Lower lobe of right lung (tissue), 2 donors: ENCODE results near the gene MGAT5B. TPM values are rescaled to one million over a fixed set of nuclear protein-coding genes. Genes with fewer than 3 reads are reported as not detected.

ENCODE experiments used
- ATAC-seq, 2 donors: fragments of 200-7000 bp; cut with Tn5 transposase; one replicate each; pipeline ENCODE4 v1.9.1; 2020 to 2022; ENCODE audit warnings: mild to moderate bottlenecking in 2 of 2, moderate library complexity in 2 of 2
- DNase-seq: peaks from one replicate; pipeline ENCODE4 v3.0.0-alpha.2; 2020
- H3K27ac ChIP-seq: fragments of 200-600 bp; one replicate; pipeline ENCODE4 v1.8.0; 2022
- H3K27me3 ChIP-seq: fragments of 200-600 bp; one replicate; pipeline ENCODE4 v1.8.0; 2022; ENCODE audit warnings: low read depth
- H3K36me3 ChIP-seq: fragments of 200-600 bp; one replicate; pipeline ENCODE4 v1.8.0; 2022; ENCODE audit warnings: mild to moderate bottlenecking
- H3K4me1 ChIP-seq: fragments of 200-600 bp; one replicate; pipeline ENCODE4 v1.8.0; 2022
- H3K4me3 ChIP-seq: fragments of 200-600 bp; one replicate; pipeline ENCODE4 v1.8.0; 2022; ENCODE audit warnings: mild to moderate bottlenecking
- H3K9me3 ChIP-seq: fragments of 200-600 bp; one replicate; pipeline ENCODE4 v1.8.0; 2022
- CTCF ChIP-seq: fragments of 200-600 bp; IDR thresholded peaks from one replicate; pipeline ENCODE4 v1.8.0; 2022; ENCODE audit warnings: antibody characterized with exemption, mild to moderate bottlenecking
- intact Hi-C: fragments of 100-400 bp; cut with DNase I; formaldehyde crosslinking; loops from one replicate; pipeline ENCODE4 v1.11.0; 2022
- long read RNA-seq: library from polyadenylated mRNA; unstranded; transcript quantifications from one replicate; pipeline ENCODE4 v2.0.0, GENCODE V29; 2021
- total RNA-seq: library from RNA; stranded (reverse); fragmentation: NEBNext Ultra II Directional; extraction: Animal tissue kit (Norgen Biotek cat#: 25700); gene quantifications from one replicate; pipeline ENCODE4 v1.2.1, GENCODE V29; 2021
- donor health status: DM: no; HTN: yes; CAD: no; lungs with severe emphysema.

MGAT5B gene
- 1.3 TPM for total RNA-seq
- long read RNA-seq, partial matches to known transcripts, result 2 of 4 reads
- long read RNA-seq, other reads (novel, unspliced or antisense), result 2 of 4 reads

DNA sequence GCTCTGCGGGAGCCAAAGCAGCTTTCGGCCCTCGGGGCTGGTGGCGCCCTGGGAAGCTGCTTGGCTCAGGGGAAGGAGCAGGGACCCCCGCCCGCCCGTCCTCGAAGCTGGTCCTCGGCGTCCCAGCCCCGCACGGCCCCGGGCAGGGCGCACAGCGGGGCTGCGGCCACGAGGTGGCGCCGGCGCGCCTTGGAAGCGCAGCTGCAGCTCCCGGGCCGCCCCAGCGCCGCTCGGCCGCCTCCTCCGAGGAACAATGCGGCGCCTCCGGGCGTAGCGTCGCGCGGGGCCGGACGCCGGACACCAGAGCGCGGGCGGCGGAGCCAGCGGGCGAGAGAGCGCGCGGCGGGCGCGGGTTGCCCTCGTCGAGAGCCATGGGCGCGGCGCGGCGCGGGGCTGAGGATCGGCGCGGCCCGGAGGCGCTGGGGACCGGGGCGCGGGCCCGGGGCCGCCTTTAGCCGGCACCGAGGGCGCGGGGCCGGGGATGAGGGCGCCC, at the start of gene MGAT5B:
Gene MGAT5B (plus strand): TSS at position 229 of the 493 bp plus-strand sequence. CDS start 626 bp downstream, outside the sequence.
- H3K27ac ChIP-seq, result no peak within 1 kb of the TSS
- DNase-seq (peak; percentile 87), ATAC-seq (peak; percentile 93 to 94)
- H3K36me3 ChIP-seq, result no peaks in the 10 kb centered on the region
- peaks cover 42% of the 10 kb centered on the region for H3K27me3 ChIP-seq
- no peaks in the 10 kb centered on the region for H3K9me3 ChIP-seq
- intact Hi-C loops, result no loop called here
- peaks cover 8% of the 10 kb centered on the region for H3K4me1 ChIP-seq
- H3K4me3 ChIP-seq, result peak within 1 kb of the TSS; percentile 42
- peak; percentile 88 for TF ChIP-seq CTCF

DNA sequence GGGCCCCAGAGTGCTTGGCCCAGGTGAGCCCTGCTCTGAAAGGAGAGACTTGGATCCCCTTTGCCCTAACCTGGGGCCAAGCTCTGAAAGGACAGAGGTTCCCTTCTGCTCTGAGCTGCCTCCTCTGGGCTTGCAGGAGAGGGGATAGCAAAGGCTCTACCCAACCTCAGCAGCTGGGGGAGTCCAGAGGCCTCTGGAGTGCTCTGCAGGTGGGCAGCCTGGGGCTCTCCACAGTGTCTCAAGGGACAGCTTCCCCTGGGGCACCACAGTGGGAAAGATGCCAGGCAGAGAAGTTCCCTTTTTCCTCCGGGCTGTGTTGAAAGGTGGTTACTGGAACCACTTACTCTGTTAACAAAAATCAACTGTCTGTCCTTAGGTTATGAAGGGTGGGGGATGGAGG, 48.2 kb upstream of the MGAT5B start:
- no peaks in the 10 kb centered on the region for H3K27me3 ChIP-seq
- H3K36me3 ChIP-seq, result no peaks in the 10 kb centered on the region
- no peaks in the 10 kb centered on the region for H3K4me1 ChIP-seq
- peak in 1 of 2 donors; percentile 32 for ATAC-seq
- TF ChIP-seq CTCF, result no peak
- H3K27ac ChIP-seq, result no peak overlapping the region
- H3K9me3 ChIP-seq, result no peaks in the 10 kb centered on the region
- H3K4me3 ChIP-seq, result no peak overlapping the region
- DNase-seq, result no peak
- intact Hi-C loops, result no loop called here

DNA sequence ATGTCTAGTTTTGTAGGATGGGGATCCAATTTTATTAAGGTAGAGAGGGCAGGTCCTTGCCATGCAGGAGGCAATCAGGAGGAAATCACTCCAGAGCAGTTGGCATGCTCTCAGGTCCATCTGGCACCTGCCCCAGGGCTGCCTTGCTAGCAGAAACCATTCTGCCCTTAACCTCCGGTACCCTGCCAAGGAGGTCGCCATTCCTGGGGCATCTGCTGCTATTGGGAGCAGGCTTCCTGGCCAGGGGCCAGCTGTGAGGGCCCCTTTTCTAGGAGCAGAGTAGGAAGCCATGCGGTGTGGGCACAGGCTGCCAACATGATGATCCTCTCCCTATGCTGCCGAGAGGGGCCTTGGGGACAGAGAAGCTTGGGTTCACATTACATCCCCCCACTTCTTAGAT, 47.6 kb upstream of the MGAT5B start:
- intact Hi-C loops, result no loop called here
- no peak overlapping the region for H3K27ac ChIP-seq

DNA sequence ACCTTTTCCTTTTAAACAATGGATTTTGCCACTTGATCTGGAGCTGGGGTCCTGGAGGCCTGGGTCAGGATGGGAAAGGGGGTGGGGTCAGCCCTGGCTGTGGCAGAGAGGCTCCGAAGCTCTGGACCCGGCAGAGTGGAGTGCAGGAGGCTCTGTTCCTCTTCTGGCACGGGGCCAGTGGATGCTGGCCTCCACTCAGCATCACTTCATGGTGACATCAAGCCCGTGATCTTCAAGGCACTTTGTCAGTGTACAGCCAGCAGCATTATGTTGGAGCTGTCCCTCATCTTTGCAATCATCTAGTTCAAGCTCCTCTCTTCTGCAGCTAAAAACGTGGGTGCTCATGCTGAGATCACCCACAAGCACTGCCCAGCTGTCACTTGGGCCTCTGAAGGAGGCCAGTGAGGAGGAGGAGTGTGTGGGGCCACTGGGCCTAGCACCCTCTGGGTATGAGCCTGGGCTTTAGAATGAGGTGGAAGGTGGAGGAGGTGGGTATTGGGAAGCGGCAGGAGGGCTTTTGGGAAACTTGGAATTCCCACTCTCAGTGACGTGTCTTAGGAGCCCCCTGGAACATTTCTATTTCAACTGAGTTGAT, 45.9 kb upstream of the MGAT5B start:
- no peak for TF ChIP-seq CTCF
- Histone ChIP-seq H3K4me3 (no peak overlapping the region), H3K27me3 (no peaks in the 10 kb centered on the region), H3K9me3 (no peaks in the 10 kb centered on the region), H3K36me3 (no peaks in the 10 kb centered on the region), H3K4me1 (no peaks in the 10 kb centered on the region), H3K27ac (no peak overlapping the region)
- ATAC-seq (no peak), DNase-seq (no peak)
- intact Hi-C loops, result no loop called here

More for the DNA sequence above, 47.6 kb upstream of the MGAT5B start:
- ATAC-seq, result no peak
- H3K36me3 ChIP-seq, result no peaks in the 10 kb centered on the region
- no peaks in the 10 kb centered on the region for H3K9me3 ChIP-seq
- TF ChIP-seq CTCF, result no peak
- H3K4me1 ChIP-seq, result no peaks in the 10 kb centered on the region
- no peak overlapping the region for H3K4me3 ChIP-seq
- no peak for DNase-seq
- no peaks in the 10 kb centered on the region for H3K27me3 ChIP-seq

DNA sequence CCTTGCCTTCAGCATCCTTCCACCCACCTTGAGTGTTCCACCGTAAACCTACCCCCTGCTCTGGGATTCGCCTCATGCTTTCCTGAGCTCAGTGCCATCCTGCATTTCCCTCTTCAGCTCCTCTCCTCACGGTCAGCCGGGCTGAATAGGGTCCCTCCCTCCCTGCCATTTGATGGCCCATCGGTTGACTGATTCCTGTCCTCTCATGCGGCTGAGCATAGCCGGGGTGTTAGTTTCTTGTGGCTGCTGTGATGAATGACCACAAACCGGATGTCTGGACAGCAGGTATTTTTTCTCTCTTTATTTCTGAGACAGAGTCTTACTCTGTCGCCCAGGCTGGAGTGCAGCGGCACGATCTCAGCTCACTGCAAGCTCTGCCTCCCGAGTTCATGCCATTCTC, 44.1 kb upstream of the MGAT5B start:
- Histone ChIP-seq H3K27ac (no peak overlapping the region), H3K9me3 (no peaks in the 10 kb centered on the region), H3K36me3 (no peaks in the 10 kb centered on the region), H3K27me3 (no peaks in the 10 kb centered on the region), H3K4me1 (no peaks in the 10 kb centered on the region), H3K4me3 (no peak overlapping the region)
- TF ChIP-seq CTCF, result no peak
- no peak for ATAC-seq
- no peak for DNase-seq
- intact Hi-C loops, result no loop called here
